ENCODE measurements around the gene PRODH. TPM values are rescaled to one million over a fixed set of nuclear protein-coding genes. Genes with fewer than 3 reads are reported as not detected.

The PRODH gene
- total RNA-seq, 2 donors from 2014 or later, result 10.2 to 15.5 TPM

Other genes starting within 250 kb of the PRODH start
- gene DGCR6, start 30.0 kb downstream of the PRODH start, total RNA-seq, result 1 to 10 TPM; 1.2 to 2.3 TPM
- gene DGCR2, start 186.1 kb upstream of the PRODH start, total RNA-seq, result 100 to 1,000 TPM in 1 of 2 donors, 10 to 100 TPM in 1; 85.8 to 104 TPM
- gene TSSK2, start 195.0 kb upstream of the PRODH start, total RNA-seq, result not detected
- gene ESS2, start 208.4 kb upstream of the PRODH start, total RNA-seq, result 10 to 100 TPM in 1 of 2 donors, 1 to 10 TPM in 1; 9.6 to 10.8 TPM
- not detected for gene GSC2, start 214.0 kb upstream of the PRODH start, total RNA-seq
- 100 to 1,000 TPM; 137 to 194 TPM for gene SLC25A1, start 242.4 kb upstream of the PRODH start, total RNA-seq

Measured in left colon (tissue), 2 donors.